HL-60/S4 treated with retinoic acid at 250 ng/mL for 4 days and 3 days (cell line): ENCODE data around the gene TXNDC11.

ENCODE experiments used
- in situ Hi-C: fragments of 300-500 bp; cut with MboI; formaldehyde crosslinking; loops from 2 replicates; pipeline ENCODE4 v1.7.0; 2022; ENCODE audit warnings: low sequenced_read_pairs

TXNDC11 gene

DNA sequence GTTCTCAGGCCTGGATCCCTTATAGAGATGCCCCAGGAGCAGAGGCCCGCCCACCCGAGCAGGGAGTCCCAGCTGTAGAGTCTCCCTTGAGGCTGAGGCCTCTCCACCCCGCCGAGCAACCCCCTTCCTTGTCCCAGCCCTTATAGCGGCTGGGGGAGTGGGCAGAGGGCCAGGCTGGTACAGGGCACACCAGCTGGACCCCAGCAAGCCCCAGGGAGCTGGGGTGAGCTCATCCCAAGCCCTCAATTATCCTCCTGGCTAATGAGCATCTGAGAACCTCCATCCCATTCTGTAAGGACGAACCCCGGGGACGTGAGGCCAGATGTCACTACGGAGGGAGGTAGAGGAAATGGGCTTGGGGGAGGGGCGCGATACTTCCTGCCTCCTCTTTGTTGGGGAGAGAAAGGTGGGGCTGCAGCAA is 77.6 kb downstream of the TXNDC11 start:
- in situ Hi-C loops: no loop called here

DNA sequence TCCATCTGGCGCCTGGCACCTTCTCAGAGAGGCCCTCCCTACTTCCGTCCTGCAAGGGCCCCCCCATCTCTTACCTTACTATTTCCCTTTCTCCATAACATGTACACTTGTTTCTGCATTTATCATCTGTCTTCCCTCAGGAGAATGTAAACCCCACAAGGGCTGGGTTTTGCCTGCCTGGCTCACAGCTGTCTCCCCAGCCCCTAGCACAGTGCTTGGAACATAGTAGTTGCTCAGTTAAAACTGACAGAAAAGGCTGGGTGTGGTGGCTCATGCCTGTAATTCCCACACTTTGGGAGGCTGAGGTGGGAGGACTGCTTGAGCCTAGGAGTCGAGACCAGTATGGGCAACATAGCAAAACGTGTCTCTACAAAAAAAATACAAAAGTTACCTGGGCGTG is 80.1 kb downstream of the TXNDC11 start:
- in situ Hi-C loops: no loop called here

DNA sequence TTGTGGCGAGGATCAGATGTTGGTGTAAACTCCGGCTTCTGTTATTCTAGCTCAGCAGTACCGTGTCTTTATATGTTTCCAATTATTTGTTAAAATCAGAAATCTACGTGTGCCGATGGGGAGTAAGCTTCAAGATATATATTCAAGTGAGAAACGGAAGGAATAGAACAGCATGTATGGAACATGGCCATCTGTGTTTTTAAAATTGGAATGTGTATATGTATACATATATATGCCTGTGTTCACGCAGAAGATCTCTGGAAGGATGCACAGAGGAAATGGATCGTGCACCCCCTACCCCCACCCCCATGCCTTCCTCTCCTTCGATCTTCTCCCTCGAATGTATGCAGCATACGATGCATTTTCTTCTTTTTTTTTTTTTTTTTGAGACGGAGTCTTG is 82.1 kb downstream of the TXNDC11 start:
- in situ Hi-C loops: no loop called here

DNA sequence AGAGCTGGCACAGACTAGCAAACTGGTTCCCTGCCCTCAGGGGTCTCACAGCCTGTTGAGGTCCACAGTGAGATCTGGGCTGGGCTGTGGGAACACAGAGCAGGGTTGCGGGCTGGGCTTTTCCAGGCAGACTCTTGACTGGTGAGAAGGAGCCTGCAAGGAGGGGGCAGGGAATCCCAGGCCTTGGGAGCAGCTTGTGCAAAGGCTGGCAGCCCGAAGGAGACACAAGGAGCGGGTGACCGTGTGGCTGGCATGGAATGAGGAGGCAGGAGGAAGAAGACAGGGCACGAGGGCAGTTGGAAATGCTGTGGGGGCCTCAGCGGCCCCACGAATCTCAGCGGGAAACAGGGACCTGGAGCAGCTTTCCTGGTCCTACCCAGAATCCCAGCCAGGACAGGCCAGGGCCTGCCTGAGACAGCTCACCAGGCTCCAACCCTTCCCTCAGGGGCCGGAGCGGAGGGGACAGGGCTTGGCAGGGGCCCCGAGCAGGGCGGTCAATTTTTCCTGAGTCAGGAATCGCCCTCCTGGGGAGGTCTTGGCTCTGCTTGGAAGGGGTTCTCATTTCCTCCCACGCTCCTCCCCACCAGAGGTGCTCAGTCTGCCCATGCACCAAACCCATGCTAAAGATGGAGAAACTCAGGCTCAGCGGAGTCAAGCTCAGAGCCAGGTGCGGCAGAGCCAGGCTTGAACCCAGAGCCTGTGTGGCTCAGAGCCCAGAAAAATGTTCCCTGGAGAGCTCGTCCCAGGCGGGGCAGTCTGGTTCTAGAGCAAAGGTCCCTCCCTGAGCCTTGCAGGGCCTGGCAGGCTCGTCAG is 83.6 kb downstream of the TXNDC11 start:
- in situ Hi-C loops: no loop called here

DNA sequence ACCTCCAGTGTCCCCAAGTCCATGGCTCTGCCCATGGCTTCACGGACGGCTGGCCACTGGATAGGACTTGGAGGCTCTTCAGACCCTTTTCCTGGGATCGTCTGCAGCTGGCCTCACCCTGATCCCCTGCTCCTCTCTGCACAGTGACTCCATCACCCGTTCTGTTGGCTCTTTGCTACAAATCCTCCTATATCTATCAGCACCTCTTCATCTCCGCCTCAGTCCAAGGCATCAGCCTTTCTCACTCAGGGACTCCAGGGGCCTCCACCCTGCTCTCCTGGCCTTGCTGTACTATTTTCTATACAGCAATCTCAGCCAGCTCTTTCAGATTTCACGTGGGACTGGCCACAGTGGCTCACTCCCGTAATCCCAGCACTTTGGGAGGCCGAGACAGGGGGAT is 85.1 kb downstream of the TXNDC11 start:
- in situ Hi-C loops: no loop called here

DNA sequence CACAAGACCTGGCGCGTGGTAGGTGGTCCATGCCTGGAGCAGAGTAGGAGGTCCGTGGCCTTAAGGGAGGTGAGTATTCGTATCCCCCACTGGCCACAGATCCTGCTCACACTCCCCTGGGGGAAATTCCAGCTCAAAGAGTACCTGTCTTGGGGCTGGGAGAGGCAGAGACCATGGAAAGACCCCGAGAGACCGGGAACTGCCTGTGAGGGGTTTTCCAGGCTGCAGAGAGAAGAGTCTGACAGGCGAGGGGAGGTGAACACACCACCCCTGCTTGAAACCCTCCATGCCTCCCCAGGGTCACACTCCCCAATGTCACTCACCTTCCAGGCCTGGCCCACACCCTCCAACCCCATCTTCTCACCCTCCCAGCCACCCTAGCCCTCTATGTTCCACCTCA is 87.0 kb downstream of the TXNDC11 start:
- in situ Hi-C loops: no loop called here

DNA sequence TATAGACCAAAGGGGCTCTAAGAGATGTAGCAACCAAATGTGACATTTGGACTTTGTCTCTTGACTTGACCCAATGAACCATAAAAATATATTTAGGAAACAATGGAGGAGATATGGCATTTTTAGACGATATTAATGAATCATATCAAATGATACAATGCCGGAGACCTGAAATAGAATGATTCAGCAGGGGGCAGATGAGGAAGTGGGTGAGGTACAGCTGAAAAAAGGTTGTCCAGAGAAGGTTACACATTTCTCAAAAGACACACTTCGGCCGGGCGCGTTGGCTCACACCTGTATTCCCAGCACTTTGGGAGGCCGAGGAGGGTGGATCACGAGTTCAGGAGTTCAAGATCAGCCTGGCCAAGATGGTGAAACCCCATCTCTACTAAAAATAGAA is 90.9 kb downstream of the TXNDC11 start:
- in situ Hi-C loops: no loop called here

DNA sequence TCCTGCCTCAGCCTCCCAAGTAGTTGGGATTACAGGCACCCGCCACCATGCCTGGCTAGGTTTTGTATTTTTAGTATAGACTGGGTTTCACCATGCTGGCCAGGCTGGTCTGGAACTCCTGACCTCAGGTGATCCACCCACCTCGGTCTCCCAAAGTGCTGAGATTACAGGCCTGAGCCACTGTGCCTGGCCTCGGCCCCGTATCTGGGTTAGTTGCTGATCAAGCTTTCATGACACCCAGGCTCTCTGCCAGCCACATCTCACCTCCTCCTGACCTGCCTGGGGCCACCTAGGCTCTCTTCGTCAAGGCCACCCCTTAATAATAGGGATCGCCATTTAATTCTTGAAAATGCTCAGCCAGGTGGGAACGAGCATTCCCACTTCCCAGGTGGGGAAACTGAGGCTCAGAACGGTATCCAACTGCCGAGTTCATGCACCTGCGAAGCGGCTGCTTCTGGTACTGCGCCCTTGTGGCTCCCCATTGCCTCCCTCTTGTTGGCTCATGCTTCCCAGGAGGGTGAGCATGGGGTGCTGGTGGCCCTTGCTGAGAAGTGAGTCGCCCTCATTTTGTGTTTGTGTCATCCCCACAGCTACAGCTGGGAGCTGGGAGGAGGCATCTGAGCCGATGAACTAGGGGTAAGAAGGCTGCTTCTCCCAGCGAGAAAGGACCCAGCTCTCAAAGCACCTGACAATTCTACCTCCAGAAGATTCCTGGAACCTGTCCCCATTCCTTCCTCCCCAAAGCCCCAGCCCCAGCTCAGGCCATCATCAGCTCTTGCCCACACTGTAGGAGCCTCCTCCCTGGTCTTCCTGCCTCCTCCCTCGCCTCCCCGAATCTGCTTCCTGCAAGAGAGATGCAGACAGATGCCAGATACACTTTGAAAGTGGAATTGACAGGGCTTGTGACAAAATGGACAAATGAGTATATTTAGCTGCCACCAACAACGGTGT is 91.7 kb downstream of the TXNDC11 start:
- in situ Hi-C loops: no loop called here

DNA sequence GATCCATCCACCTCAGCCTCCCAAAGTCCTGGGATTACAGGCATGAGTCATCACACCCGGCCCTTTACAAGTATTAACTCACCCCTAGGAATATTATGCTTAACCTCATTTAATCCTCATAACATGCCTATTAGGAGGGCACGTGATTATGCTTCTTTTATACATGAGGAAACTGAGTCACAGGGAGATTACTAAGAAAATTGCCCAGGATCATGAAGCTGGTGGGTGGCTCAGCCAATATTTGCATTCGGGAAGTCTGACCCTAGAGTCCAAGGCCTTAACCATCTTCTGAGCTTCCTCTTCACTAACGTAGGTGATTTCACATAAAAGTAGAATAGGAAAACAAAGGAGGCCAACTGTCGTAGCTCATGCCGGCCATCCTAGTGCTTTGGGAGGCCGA is 93.4 kb downstream of the TXNDC11 start:
- in situ Hi-C loops: no loop called here

DNA sequence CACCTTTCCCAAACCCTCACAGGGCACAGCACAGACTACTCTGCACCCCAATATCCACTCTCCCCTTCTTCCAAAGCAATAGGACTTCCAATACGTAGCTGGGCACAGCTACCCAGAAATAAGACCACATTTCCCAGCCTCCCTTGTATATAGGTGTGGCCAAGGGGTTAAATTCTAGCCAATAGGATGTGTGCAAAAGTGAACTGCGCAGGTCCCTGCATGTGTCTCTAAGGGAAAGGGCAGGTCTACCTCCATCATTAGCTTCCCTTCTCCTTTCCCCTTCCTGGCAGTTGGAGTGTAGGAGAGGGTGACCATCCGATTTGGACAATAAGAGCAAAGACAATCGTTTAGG is 99.9 kb downstream of the TXNDC11 start:
- in situ Hi-C loops: no loop called here

DNA sequence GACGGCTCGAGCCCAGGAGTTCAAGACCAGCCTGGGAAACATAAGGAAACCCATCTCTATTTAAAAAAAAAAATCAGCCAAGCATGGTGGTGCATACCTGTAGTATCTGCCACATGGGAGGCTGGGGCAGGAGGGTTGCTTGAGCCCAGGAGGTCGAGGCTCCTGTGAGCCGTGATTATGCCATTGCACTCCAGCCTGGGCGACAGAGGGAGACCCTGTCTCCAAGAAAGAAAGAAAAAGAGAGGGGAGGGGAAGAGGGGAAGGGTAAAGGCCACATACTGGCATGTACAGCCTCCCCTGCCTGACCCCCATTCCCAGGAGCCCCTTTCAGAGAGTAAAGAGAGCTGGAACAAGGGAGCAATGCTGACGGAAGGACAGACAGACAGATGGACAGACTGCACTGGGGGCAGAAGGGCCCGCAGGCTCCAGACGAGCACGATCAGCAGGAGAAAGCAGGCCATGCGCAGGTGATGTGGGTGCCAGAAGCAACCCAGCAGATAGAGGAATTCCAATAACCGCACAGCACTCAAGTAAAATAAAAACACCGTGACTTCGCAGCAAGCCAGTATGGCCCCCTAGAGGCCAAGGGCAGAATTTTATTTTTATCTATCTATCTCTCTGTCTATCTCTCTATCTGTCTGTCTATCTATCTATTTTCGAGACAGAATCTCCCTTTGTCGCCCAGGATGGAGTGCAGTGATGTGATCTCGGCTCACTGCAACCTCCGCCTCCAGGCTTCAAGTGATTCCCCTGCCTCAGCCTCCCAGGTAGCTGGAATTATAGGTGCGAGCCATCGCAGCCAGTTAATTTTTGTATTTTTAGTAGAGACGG is 101.5 kb downstream of the TXNDC11 start:
- in situ Hi-C loops: no loop called here

DNA sequence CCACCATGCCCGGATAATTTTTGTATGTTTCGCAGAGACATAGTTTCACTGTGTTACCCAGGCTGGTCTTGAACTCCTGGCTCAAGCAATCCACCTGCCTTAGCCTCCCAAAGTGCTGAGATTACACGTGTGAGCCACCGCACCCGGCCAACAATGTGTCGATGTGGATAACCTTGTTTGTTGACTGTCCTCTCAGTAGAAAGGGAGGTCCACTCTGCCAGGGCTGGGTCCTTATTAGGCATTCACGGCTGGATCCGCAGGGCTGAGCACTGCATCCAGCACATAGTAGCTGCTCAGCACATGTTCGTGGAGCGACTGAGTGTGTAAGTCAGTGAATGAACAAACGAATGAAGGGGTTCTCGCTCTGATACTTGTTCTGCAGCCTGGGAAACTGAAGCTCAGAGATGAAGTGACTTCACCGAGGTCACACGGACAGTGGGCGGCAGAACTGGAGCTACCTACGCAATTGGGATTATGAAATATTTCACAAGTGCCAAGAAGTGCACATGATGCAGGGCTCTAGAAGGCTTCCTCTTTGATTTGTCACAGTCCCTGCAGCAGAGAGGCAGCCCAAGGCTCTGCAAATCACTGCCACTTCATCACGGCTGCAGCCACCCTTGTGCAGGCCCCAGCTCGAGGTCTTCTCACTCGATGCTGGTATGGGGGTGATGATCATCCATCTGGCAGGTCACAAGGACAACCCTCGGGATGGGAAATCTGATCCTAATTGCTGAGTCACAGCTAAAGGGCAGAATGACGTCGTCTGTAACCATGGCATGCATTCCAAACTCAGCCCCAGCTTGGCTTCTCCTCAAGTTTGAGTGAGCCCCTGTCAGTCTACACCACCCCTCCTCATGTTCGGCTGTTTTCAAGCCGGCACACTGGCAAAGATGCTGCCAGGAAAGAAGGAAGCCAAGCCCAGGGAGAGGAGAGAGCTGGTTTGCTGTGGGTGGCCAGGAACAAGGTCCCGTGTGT is 102.4 kb downstream of the TXNDC11 start:
- in situ Hi-C loops: no loop called here

DNA sequence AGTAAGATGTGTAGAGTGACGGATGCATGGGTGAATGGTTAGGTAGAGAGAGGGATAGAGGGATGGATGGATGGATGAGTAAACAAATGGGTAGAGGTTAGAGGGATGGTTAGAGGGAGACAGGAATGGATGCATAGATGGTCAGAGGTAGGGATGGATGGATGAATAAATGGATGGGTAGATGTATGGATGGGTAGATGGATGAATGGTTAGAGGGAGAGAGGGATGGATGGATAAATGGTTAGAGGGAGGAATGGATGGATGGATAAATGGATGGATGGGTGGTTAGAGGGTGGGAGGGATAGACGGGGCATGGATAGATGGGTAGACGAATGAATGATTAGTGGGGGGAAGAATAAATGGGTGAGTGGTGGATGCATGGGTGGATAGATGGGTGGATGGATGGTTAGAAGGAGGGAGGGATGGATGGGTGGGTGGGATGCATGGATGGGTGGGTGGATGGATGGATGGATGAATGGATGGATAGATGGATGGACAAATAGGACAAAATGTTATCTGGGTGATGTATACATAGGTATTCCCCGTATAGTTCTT is 103.6 kb downstream of the TXNDC11 start:
- in situ Hi-C loops: no loop called here

DNA sequence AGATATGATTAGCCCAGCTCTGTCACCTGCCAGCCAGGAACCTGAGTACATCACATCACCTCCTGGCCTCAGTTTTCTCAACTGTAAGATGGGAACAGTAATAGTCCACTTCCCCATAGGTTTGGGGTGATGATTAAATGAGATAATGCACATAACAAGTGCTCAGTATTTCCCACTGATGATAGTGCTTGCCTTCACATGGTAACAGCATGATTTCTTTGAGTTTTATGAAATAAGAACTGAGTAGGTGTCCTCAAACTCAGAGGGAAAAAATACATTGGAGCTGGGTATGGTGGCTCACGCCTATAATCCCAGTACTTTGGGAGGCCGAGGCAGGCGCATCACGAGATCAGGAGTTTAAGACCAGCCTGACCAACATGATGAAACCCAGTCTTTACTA is 104.5 kb downstream of the TXNDC11 start:
- in situ Hi-C loops: no loop called here

DNA sequence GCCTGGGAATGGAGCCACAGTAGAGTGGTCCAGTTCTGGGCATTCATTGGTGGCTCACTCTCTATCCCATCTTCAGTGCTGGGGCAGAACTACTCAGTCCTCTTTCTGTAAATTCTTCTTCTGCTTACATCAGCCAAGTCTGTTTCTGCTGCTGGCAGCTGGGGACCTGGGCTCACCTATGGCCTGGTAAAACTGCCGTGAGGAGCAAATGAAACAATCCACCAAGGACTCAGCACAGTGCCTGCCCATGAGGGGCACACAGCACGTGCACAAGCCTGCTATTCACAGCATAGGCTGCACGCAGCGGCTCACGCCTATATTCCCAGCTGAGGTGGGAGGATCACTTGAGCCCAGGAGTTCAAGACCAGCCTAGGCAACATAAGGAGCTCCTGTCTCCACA is 105.3 kb downstream of the TXNDC11 start:
- in situ Hi-C loops: no loop called here

DNA sequence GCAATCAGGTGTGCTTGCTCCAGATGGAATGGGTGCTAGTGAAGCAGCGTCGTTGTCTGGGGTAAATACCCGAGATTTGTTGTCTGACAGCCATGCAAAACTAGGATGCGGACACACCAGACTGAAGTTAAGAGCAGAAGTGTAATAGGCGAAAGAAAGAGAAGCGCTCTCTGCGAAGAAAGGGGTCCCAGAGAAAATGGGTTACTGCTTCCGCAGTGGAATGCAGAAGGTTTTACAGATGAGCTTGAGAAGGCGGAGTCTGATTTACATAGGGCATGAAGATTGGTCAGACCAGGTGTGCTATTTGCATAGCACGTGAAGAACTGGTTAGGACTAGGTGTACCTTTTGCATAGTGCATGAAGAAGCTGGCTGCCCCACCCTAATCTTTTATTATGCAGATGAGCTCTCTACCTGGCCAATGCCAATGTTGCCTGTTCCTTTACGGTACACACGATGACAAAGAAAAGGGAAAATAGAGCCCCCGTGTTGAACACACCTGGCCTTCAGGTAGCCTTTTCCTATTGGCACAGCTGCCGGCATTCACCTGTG is 106.4 kb downstream of the TXNDC11 start:
- in situ Hi-C loops: no loop called here

DNA sequence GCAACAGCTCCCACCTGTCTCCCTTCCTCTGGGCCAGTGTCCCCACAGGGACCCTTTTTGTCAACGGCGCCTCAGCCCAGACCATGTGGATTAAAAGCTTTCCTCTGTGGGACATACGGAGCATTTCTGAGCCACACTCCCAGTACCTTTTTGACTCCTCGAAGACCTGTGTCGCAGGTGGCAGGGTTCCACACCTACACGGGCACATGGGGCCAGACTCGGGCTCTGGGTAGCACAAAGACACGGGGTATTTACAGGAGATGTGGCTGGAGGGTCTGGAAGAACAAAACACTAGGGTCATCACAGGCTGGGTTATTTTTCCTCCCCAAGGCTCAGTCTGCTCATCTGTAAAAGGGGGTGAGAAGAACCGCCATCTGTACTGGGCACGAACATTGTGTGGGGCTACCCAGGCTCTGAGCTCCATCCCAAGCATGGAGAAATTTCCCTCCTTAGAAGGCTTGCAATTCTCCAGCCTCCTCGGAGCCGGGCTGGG is 106.9 kb downstream of the TXNDC11 start:
- in situ Hi-C loops: no loop called here

DNA sequence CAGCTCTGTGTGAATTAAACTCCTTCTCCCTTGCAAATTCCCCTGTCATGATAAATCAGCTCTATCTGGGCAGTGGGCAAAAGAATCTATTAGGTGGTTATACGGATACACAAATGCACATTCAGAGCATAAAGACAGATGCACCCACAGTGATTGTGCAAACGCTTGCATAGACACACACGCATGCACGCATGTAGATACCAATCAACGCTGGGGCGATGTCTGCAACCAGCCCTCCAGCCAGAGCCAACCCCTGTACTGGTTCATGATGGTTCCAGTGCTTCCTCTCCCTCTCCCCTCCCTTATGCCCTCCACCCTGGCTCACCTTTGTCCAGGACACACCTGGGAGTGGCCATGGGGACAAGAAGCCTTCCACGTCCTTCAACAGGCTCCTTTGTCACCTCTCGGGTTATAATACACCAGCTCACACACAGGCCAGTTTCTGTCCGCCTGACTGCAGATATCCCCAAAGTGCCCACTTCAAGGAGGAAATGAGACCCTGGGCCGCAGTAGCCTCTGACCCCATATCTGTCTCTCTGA is 107.5 kb downstream of the TXNDC11 start:
- in situ Hi-C loops: no loop called here

DNA sequence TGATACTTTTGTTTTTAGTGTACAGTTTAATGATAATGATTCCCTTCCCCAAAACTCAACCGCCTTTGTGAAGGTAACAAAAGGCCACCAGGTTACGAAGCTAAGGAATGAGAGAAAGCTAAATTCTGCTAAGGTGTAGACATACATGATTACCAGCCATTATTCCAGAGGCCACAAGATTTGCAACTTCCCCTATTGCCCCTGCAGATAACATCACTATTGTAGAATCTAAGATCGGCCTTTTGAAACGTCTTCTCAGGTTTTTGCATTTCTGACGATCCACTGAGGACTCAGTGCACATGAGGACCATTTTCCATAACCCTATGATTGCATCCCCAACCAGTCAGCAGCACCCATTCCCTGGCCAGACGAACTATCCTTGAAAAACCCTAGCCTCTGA is 108.3 kb downstream of the TXNDC11 start:
- in situ Hi-C loops: no loop called here
